Left hindlimb (tissue), 1 donor: Measurements from ENCODE around the gene CD79A.
"Not testable (repeated sequence)": the region's sequence is repeated elsewhere in the genome, so short reads cannot be mapped to it uniquely, and the experiment has no call there.

ENCODE experiments used
- DNase-seq: peaks from one replicate; pipeline ENCODE4 v3.0.0-alpha.2; 2018

The CD79A gene

GRCh38 chr19:41906916-41907680 lies 30.0 kb downstream of the CD79A start:
- DNase-seq = no peak

DNA sequence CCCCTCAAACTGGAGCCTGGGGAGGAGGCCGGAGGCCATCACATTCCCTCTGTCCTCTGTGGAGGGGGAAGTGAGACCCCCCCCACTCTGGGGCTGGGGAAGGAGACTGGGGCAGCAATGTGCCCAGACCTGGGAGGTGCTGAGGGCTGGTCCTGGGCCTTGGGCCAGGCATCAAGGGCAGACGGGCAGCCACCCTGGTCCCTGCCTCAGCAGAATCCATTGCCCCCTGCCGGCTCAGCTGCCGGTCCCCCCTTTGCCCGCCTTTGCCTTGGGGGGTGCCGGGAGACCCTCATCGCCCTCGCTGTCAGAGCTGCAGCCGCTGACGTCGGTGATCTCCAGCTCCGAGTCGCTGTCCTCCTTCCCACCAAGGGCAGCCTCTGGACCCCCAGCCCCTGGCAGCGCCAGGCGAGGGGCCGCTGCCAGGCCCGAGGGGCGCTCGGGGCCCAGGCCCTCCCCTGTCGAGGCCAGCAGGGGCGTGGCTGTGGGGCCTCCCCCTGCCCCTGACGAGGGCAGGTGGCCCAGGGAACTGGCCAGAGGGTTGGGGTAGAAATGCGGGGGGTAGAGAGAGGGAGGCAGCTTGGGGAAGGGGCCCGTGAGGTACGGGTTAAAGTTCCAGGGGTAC lies 31.0 kb downstream of the CD79A start:
- DNase-seq = no peak

DNA sequence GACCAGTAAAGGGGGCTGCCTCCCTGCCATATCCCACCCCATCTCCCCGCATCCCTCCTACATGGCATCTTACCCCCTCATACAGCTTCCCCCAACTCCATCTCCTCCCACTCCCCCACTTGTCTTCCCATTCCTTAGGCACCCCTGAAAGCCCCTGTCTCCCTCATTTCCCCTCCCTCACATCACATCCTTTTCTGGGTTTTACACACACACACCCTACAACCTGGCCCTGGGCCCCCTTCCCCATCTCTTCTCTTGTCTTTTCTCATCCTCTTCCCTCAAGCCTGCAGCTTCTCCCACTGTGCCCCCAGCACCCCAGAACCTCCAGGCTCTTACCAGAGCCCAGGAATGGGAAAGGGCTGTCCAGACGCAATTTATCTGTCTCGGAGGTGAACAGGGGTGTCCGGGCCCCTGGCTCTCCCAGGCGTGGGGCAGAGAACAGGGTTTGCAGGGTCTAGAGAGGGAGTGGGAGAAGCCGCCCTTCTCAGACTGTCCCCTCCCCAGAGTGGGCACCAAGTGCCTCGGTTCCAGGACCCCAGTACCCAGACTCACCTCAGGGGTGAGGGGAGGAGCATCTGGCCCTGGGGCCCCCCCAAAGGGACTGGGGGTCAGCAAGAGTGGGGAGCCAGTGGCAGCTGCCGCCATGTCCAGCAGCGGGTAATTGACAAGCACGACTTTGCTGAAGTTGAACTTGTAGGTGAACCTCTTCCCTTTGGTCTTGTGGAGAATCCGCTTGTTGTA lies 31.8 kb downstream of the CD79A start:
- no peak for DNase-seq

- DNase-seq = no peak
These were observed 32.6 kb downstream of the CD79A start for GRCh38 chr19:41909706-41910105.

DNA sequence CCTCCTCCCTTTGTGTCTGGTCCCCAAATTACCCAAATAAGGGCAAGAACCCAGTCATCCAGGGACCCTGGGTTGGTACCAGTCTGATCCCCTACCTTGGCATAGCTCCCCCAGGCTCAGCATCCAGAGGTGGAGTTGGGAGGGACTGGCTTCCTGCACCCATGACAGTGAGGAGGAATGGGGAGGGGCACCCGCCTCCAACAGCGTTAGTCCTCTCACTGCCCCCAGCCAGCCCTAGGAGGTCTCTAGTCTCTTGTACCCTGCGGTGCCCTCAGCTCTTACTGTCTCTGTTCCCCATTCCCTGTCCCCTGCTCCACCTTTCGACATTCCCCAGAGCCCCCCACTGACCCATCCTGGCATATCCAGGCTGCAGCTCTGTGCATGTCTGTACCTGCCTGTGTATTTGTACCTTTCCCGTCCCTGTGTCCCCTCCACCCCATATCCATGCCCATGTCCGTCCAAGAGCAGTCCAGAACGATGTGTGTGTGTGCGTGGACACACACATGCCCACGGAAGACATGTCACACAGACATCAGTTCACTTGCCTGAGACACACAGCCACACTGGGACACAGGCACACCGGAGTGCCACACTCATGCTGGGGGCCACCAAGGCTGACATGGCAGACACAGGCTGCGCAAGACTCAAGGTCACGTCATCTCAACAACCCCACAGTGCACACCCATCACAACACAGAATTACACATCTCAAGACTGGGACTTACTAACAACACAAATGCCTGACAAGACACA lies 33.3 kb downstream of the CD79A start:
- no peak for DNase-seq

DNA sequence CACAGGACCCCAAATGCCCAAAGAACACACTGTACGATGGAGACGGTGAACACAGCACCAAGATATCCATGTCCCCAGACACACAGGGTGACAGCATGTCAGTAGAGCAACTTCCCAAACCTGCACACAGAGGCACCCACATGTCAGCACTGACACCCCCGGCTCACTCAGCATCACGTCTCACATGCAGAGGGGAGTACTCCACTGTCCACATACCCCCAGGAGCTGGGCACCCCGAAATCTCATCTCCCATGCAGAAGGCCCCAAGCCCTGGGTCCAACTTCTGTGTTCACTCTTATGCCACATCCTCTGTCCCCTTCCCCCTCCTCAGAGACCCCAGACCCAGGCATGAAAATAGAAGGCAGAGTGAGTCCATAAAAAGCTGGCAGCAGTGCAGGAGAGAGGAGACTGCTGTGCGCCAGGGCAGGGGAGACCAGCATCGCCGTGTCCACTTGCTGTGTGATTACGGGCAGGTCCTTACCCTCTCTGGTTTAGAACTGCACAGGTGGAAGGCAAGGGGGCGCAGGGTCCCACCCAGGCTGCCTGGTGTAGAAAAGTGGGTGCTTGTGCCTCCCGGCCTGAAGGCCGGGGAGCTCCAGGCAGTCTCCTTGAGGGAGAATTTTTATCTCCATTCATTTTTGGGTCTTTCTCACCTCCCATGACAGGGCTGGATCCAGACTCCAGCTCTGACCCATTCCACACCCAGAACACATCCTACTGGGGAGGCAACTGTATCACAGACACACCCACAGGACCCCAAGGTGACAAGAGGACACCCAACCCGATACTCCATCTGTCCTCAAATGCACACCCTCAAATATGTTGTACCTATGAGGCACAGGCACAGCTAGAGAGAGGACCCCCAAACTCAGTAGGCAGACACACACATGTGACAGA lies 34.2 kb downstream of the CD79A start:
- DNase-seq = no peak

DNA sequence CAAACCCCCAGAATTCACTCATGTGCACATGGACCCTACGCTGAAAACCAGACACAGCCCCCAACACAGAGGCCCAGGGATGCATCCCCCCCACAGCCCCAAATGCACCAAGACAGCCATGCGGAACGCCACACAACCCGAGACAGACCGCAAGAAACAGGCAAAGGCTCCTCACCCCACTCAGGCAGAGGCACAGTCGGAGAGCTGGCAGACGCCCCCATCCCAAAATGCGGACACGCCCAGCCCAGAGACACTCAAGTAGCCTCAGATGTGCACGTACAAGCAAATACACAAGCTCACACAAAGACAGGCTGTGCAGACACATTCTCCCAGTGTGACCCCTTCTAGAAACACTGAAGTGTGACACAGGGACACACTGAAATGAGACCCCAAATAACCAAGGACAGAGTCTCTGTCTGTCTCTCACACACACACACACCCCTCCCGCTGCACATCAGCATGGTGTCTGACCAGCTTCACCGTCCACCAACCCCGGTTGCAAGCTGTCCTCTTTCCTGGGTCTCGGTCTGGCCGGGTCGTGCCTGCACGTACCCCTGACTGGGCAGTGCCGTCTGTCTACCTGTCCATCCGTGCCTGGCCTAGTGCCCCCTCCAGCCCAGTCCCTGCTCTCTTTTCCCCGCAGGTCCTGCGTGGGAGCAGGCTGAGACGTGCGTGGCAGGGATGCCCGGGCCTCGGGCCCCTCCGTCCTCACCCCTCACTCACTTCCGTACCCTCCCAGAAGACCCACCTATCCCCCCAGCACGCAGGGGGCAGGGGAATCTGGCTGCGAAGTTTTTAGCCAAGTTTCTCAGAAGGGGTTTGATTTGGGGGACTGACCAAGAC lies 35.0 kb downstream of the CD79A start:
- no peak for DNase-seq

DNA sequence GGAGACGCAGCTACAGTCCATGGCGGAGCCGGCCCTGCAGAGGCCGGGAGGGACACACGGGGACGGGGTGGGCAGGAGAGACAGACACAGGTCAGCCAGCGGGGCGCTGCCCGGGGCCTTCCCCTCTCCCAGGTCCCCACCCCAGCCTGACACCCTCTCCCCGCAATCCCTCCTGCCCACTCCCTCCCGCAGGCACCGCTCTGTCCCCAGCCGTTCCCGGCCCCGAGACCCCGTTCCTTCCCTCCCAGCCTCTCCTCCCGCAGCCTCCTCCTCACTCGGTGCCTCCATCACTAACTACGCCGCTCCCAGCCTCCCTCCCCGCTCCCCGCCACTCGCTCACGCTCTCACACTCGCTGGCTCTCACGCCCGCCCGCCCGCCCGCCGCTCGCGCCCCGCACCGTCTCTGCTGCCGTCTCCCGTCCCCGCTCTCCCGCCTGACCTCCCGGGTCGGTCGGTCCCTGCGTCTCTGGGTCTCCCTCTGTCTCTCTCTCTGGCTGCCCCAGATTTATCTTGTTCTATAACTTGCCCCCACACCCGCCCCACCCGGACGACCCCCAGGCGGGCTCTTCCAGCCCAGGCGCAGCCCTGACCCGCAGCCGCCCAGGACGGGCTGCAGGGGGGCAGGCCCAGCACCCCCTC lies 35.9 kb downstream of the CD79A start:
- no peak for DNase-seq

GRCh38 chr19:41913538-41914423 lies 36.7 kb downstream of the CD79A start:
- DNase-seq = no peak

- not testable (repeated sequence) for DNase-seq
These were observed 37.4 kb downstream of the CD79A start for GRCh38 chr19:41914424-41914834.

DNA sequence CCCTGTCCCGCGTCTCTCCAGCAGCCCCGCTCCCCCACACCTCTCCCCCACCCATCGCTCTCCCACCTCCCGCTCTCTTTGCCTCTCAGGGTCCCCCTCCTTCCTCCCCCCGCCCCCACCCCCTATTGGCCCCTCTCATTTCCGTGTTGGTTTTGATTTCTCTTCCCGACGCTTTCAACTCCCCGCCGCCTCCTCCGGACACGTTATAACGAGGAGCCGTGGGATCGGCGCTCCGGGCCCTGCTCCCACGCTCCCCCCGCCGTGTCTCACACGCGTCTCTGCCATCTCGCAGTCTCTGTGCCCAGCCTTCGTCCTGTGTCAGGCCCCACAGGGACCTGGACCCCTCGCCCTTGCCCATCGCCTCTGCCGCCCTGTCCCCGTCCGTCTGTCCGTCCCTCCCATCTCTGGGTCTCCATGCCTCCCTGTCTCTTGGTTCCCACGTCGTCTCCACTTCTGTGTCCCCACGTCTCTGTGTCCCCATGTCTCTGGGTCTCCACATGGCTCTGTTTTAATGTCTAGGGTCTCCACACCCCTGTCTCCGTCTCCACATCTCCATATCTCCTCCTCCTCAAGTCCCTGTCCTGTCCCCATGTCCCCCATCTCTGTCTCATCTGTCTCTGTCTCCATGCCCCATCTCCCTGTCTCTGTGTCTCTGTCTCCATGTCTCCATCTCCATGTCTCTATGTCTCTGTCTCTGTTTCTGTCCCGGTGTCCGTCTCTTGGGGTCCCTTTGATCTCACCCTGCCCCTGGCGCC lies 38.1 kb downstream of the CD79A start:
- no peak for DNase-seq

DNA sequence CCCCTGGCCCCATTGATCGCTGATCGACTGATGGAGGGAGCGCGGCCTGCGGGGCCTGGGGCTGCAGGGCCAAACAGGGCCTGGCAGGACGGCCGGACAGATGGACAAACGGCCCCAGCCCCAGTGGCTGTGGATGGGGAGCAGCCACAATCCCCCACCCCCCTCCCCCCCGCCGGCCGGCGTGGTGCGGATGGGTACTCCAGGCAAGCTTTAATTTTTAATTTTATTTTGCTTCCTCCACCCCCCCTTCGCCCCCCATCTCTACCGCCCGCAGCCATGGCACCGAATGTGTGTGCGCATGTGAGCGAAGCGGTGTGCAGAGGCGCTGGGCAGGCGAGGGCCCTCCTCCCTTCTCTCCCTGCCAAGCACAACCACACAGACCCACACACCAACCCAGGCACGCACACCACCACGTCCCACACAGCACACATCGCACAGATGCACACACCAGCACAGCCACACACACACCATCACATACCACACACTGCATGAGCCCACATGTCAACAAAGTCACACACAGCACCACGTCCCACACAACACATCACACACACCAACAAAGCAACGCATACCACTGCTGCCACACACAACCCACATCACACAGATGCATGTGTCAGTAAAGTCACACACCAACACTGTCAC lies 38.8 kb downstream of the CD79A start:
- DNase-seq = no peak

GRCh38 chr19:41917676-41918075 lies 40.6 kb downstream of the CD79A start:
- no peak for DNase-seq

GRCh38 chr19:41918095-41918494 lies 41.0 kb downstream of the CD79A start:
- DNase-seq = no peak

DNA sequence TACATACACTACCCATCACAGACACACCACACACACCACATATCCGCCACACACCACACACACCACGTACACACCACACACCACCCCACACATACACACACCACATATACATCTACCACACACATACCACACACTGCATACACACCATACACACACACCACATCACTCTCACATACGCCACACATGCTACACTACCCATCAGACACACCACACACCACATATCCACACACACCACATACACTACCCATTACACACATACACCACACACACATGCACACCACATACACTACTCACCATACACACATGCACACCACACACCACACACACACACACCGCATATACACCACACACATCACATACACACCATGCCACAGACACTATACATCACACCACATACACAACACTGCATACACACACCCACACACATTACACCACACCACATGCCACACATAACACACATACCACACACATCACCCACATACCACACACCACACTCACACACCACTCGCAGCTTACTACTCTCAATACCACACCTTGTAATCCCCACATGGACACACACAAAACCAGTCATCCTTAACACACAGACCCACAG lies 41.7 kb downstream of the CD79A start:
- no peak for DNase-seq

DNA sequence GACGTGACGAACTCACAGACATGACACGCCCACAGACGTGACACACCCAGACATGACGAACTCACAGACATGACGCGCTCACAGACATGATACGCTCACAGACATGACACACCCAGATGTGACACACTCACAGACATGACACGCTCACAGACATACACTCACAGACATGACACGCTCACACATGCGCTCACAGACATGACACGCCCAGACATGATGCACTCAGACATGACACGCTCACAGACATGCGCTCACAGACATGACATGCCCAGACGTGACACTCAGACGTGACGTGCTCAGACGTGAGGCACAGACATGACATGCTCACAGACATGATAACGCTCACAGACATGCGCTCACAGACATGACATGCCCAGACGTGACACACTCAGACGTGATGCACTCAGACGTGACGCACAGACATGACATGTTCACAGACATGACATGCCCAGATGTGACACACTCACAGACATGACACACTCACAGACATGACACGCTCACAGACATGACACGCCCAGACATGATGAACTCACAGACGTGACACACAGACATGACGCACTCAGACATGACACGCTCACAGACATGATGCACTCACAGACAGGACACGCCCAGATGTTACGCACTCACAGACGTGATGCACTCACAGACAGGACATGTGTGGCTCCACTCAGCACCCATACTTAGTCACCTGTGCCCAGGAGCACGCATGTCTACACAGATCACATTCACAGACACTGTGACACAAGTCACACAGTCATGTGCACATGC lies 43.1 kb downstream of the CD79A start:
- DNase-seq = no peak
